GM19025 (cell line): ENCODE measurements around the gene GIN1.
"Not testable (repeated sequence)": the region's sequence is repeated elsewhere in the genome, so short reads cannot be mapped to it uniquely, and the experiment has no call there.

Source experiments
- ATAC-seq: cut with Tn5 transposase; IDR thresholded peaks from one replicate; pipeline ENCODE4 v1.9.1; 2021; ENCODE audit warnings: mild to moderate bottlenecking, low read depth, moderate library complexity; ENCODE audit not compliant: unreplicated experiment

Gene GIN1

GRCh38 chr5:103112910-103113309, 7.0 kb downstream of the GIN1 start:
- no peak for ATAC-seq

GRCh38 chr5:103111468-103111867, 8.5 kb downstream of the GIN1 start:
- ATAC-seq = no peak

- ATAC-seq = no peak
These were observed 9.5 kb downstream of the GIN1 start for GRCh38 chr5:103110403-103110802.

GRCh38 chr5:103109277-103109676, 10.7 kb downstream of the GIN1 start:
- ATAC-seq = no peak

GRCh38 chr5:103108086-103108485, 11.9 kb downstream of the GIN1 start:
- no peak for ATAC-seq

GRCh38 chr5:103102234-103102633, 17.7 kb downstream of the GIN1 start:
- no peak for ATAC-seq

- no peak for ATAC-seq
These were observed 18.7 kb downstream of the GIN1 start for GRCh38 chr5:103101079-103101750.

GRCh38 chr5:103098993-103099392, 20.9 kb downstream of the GIN1 start:
- no peak for ATAC-seq

GRCh38 chr5:103094737-103095136, 25.2 kb downstream of the GIN1 start:
- no peak for ATAC-seq

GRCh38 chr5:103093727-103094126, 26.2 kb downstream of the GIN1 start:
- no peak for ATAC-seq

GRCh38 chr5:103092676-103093075, 27.3 kb downstream of the GIN1 start:
- ATAC-seq = no peak

- no peak for ATAC-seq
These were observed 29.1 kb downstream of the GIN1 start for GRCh38 chr5:103090791-103091190.

- no peak for ATAC-seq
These were observed 30.7 kb downstream of the GIN1 start for GRCh38 chr5:103089272-103089671.

- ATAC-seq = no peak
These were observed 33.4 kb downstream of the GIN1 start for GRCh38 chr5:103086547-103086946.

- ATAC-seq = no peak
These were observed 40.1 kb downstream of the GIN1 start for GRCh38 chr5:103079796-103080195.

- ATAC-seq = no peak
These were observed 44.5 kb downstream of the GIN1 start for GRCh38 chr5:103075442-103075841.

GRCh38 chr5:103073500-103073899, 46.4 kb downstream of the GIN1 start:
- ATAC-seq = not testable (repeated sequence)

- no peak for ATAC-seq
These were observed 53.6 kb downstream of the GIN1 start for GRCh38 chr5:103066326-103066725.

- no peak for ATAC-seq
These were observed 59.4 kb downstream of the GIN1 start for GRCh38 chr5:103060424-103060954.

GRCh38 chr5:103059525-103059924, 60.4 kb downstream of the GIN1 start:
- ATAC-seq = no peak

- ATAC-seq = no peak
These were observed 62.5 kb downstream of the GIN1 start for GRCh38 chr5:103057208-103058130.
